CD14-positive monocyte (primary cell): ENCODE measurements around the gene MAD1L1. TPM values are rescaled to one million over a fixed set of nuclear protein-coding genes. Genes with fewer than 3 reads are reported as not detected.

Experiments
- DNase-seq, 3 donors: peaks; one replicate each; pipeline ENCODE4 v3.0.0-alpha.2; 2011 to 2022
- H2AFZ ChIP-seq: 2 replicates; pipeline ENCODE4 v1.6.0; 2012; ENCODE audit warnings: mild to moderate bottlenecking, low read depth, low read length, inconsistent platforms; ENCODE audit not compliant: insufficient read depth, poor library complexity, severe bottlenecking
- H3K27ac ChIP-seq, 2 donors: 1 replicate in 1 of 2; 2 replicates in 1 of 2; pipeline ENCODE4 v1.5.1; 2012 to 2013; ENCODE audit warnings: low read length in 2 of 2, control low read depth in 1 of 2, inconsistent platforms in 1 of 2, low read depth in 1 of 2, mild to moderate bottlenecking in 1 of 2
- H3K27me3 ChIP-seq, 2 donors: one replicate each; pipeline versions ENCODE4 v1.6.0 to v1.6.1; 2011 to 2013; ENCODE audit warnings: low read length in 2 of 2; ENCODE audit not compliant: control insufficient read depth in 2 of 2, insufficient read depth in 2 of 2
- H3K36me3 ChIP-seq, 2 donors: replicated peaks in 1 of 2; 1 replicate in 1 of 2; 2 replicates in 1 of 2; pipeline versions ENCODE4 v1.5.1 to v1.6.1; 2012 to 2013; ENCODE audit warnings: low read length in 2 of 2, control low read depth in 1 of 2, inconsistent platforms in 1 of 2, mild to moderate bottlenecking in 1 of 2; ENCODE audit not compliant: insufficient read depth in 2 of 2, control insufficient read depth in 1 of 2
- H3K4me1 ChIP-seq, 2 donors: 1 replicate in 1 of 2; 2 replicates in 1 of 2; pipeline versions ENCODE4 v1.5.1 to v1.6.1; 2012 to 2013; ENCODE audit warnings: low read length in 2 of 2, control low read depth in 1 of 2, inconsistent platforms in 1 of 2, mild to moderate bottlenecking in 1 of 2, moderate library complexity in 1 of 2; ENCODE audit not compliant: insufficient read depth in 2 of 2, control insufficient read depth in 1 of 2
- H3K4me2 ChIP-seq: replicated peaks from 2 replicates; pipeline ENCODE3; 2012; ENCODE audit warnings: low read length, moderate library complexity, mild to moderate bottlenecking; ENCODE audit not compliant: poor library complexity, severe bottlenecking; ENCODE audit errors: extremely low read depth
- H3K4me3 ChIP-seq, 3 experiments: fragments of 200-600 bp in 1 of 3; sonication (generic) in 1 of 3; replicated peaks in 1 of 3; 1 replicate in 2 of 3; 2 replicates in 1 of 3; pipeline ENCODE4 v1.5.1; 2011 to 2013; ENCODE audit warnings: low read length in 3 of 3, mild to moderate bottlenecking in 3 of 3, control low read depth in 2 of 3, low read depth in 2 of 3, inconsistent platforms in 1 of 3, moderate library complexity in 1 of 3
- H3K79me2 ChIP-seq: 2 replicates; pipeline ENCODE4 v1.6.0; 2012; ENCODE audit warnings: mild to moderate bottlenecking, control low read depth, inconsistent platforms, low read length, moderate library complexity; ENCODE audit not compliant: insufficient read depth
- H3K9ac ChIP-seq: 2 replicates; pipeline ENCODE4 v1.6.0; 2017; ENCODE audit warnings: low read length, mild to moderate bottlenecking; ENCODE audit not compliant: insufficient read depth, poor library complexity, severe bottlenecking
- H3K9me3 ChIP-seq, 2 donors: replicated peaks in 1 of 2; 1 replicate in 1 of 2; 2 replicates in 1 of 2; pipeline versions ENCODE4 v1.5.1 to v1.6.1; 2012 to 2013; ENCODE audit warnings: low read length in 2 of 2, control low read depth in 1 of 2; ENCODE audit not compliant: control insufficient read depth in 1 of 2, insufficient read depth in 1 of 2
- H4K20me1 ChIP-seq: 2 replicates; pipeline ENCODE4 v1.6.0; 2012; ENCODE audit warnings: mild to moderate bottlenecking, low read length, control low read depth, moderate library complexity; ENCODE audit not compliant: insufficient read depth
- H3K27ac Mint-ChIP-seq, 7 donors: one replicate each; pipeline ENCODE4 v1.8.0; 2020; ENCODE audit warnings: mild to moderate bottlenecking in 7 of 7, mixed read lengths in 7 of 7, moderate library complexity in 6 of 7, inconsistent platforms in 2 of 7
- H3K27me3 Mint-ChIP-seq, 3 donors: one replicate each; pipeline ENCODE4 v1.8.0; 2021 to 2022; ENCODE audit warnings: low read depth in 3 of 3, mild to moderate bottlenecking in 3 of 3, mixed read lengths in 3 of 3, moderate library complexity in 3 of 3, inconsistent platforms in 1 of 3
- H3K36me3 Mint-ChIP-seq, 2 donors: one replicate each; pipeline ENCODE4 v1.8.0; 2020; ENCODE audit warnings: mixed read lengths in 2 of 2, inconsistent platforms in 1 of 2, mild to moderate bottlenecking in 1 of 2
- H3K4me1 Mint-ChIP-seq: one replicate; pipeline ENCODE4 v1.8.0; 2020; ENCODE audit warnings: mild to moderate bottlenecking, mixed read lengths
- H3K4me3 Mint-ChIP-seq, 2 donors: one replicate each; pipeline ENCODE4 v1.8.0; 2020; ENCODE audit warnings: mild to moderate bottlenecking in 2 of 2, mixed read lengths in 2 of 2, moderate library complexity in 1 of 2
- H3K9me3 Mint-ChIP-seq, 7 donors: one replicate each; pipeline ENCODE4 v1.8.0; 2020 to 2022; ENCODE audit warnings: mixed read lengths in 7 of 7, mild to moderate bottlenecking in 6 of 7, moderate library complexity in 6 of 7, inconsistent platforms in 2 of 7
- WGBS: methylation state at CpG from one replicate; pipeline ENCODE4 v1.1.5; 2013; ENCODE audit warnings: missing lambda C conversion rate; ENCODE audit not compliant: insufficient coverage; 5-methylcytosine and 5-hydroxymethylcytosine counted together
- intact Hi-C, 2 donors: fragments of 100-400 bp; cut with micrococcal nuclease; formaldehyde crosslinking; loops; one replicate each; pipeline versions ENCODE4 v1.15.0 to v1.15.1; 2023
- polyA plus RNA-seq, 3 donors: library from polyadenylated mRNA; depleted of rRNA in 1 of 3; unstranded in 2 of 3; stranded (reverse) in 1 of 3; fragments of 300-500 nt in 2 of 3; fragments of >200 nt in 1 of 3; fragmentation: Illumina TruSeq in 2 of 3; gene quantifications; 1 replicate in 2 of 3; 2 replicates in 1 of 3; pipeline ENCODE4 v1.2.3, GENCODE V29; 2012 to 2021
- TF ChIP-seq, protein P1 (sequence below): fragments of 200-600 bp; IDR thresholded peaks from one replicate; pipeline ENCODE4 v1.8.0; 2022; ENCODE audit warnings: antibody characterized with exemption, mild to moderate bottlenecking

Gene MAD1L1
- polyA plus RNA-seq, 3 donors = 22.0 to 39.4 (median 33.2) TPM

GRCh38 chr7:2087744-2088143, 145.0 kb downstream of the MAD1L1 start:
- WGBS = 0% methylated on average over 6 of the region's 11 CpGs
- Histone ChIP-seq H3K36me3 (peaks cover 5 to 21% of the 10 kb centered on the region in 2 donors), H4K20me1 (no peaks in the 10 kb centered on the region), H2AFZ (no peak overlapping the region), H3K4me2 (no peak overlapping the region), H3K4me1 (peaks cover 9 to 14% of the 10 kb centered on the region in 2 donors), H3K79me2 (no peaks in the 10 kb centered on the region), H3K9me3 (no peaks in the 10 kb centered on the region), H3K27ac (no peak overlapping the region), H3K4me3 (no peak overlapping the region), H3K9ac (no peak overlapping the region), H3K27me3 (no peaks in the 10 kb centered on the region)
- Mint-ChIP-seq H3K36me3 (peaks cover 44 to 60% of the 10 kb centered on the region in 2 donors), H3K4me3 (peak overlapping the region in 1 of 2 donors; percentile 49), H3K4me1 (peaks cover 20% of the 10 kb centered on the region), H3K9me3 (peaks cover 0 to 5% (median 0%) of the 10 kb centered on the region in 7 donors), H3K27me3 (peaks cover 2 to 7% (median 2%) of the 10 kb centered on the region in 3 donors), H3K27ac (peak overlapping the region in 5 of 7 donors; percentile 55 to 82 (median 62))
- DNase-seq = peak in 2 of 3 donors; percentile 18 to 42
- TF ChIP-seq, protein P1, sequence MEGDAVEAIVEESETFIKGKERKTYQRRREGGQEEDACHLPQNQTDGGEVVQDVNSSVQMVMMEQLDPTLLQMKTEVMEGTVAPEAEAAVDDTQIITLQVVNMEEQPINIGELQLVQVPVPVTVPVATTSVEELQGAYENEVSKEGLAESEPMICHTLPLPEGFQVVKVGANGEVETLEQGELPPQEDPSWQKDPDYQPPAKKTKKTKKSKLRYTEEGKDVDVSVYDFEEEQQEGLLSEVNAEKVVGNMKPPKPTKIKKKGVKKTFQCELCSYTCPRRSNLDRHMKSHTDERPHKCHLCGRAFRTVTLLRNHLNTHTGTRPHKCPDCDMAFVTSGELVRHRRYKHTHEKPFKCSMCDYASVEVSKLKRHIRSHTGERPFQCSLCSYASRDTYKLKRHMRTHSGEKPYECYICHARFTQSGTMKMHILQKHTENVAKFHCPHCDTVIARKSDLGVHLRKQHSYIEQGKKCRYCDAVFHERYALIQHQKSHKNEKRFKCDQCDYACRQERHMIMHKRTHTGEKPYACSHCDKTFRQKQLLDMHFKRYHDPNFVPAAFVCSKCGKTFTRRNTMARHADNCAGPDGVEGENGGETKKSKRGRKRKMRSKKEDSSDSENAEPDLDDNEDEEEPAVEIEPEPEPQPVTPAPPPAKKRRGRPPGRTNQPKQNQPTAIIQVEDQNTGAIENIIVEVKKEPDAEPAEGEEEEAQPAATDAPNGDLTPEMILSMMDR = no peak
- intact Hi-C loops = no loop called here

DNA sequence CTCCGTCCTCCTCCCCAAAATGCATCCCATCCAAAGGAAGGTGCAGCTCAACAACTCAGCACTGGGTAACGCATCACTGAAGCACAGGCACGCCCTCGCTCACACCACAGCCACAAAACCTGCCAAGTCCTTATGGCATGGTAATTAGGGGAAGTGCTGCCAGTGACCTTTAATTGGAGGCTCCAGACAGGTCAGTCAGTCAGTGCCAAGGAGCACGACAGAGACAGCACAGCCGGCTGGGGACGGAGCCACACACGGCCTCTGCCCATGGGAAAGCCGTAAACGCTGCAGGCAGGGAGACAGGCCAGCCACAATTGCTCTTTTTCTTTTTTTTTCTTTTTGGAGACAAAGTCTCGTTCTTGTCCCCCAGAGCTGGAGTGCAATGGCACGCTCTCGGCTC, 146.5 kb downstream of the MAD1L1 start:
- no peak overlapping the region for H3K4me3 Mint-ChIP-seq
- Histone ChIP-seq H3K4me2 (no peak overlapping the region), H3K9me3 (no peaks in the 10 kb centered on the region), H3K4me1 (peaks cover 9 to 14% of the 10 kb centered on the region in 2 donors), H2AFZ (no peak overlapping the region), H3K27me3 (no peaks in the 10 kb centered on the region), H3K79me2 (no peaks in the 10 kb centered on the region), H3K27ac (no peak overlapping the region), H4K20me1 (no peaks in the 10 kb centered on the region), H3K9ac (no peak overlapping the region), H3K36me3 (peaks cover 5 to 21% of the 10 kb centered on the region in 2 donors), H3K4me3 (no peak overlapping the region)
- peaks cover 0 to 1% (median 0%) of the 10 kb centered on the region in 7 donors for H3K9me3 Mint-ChIP-seq
- intact Hi-C loops = no loop called here
- peaks cover 2 to 7% (median 2%) of the 10 kb centered on the region in 3 donors for H3K27me3 Mint-ChIP-seq
- peaks cover 38 to 55% of the 10 kb centered on the region in 2 donors for H3K36me3 Mint-ChIP-seq
- H3K4me1 Mint-ChIP-seq = peaks cover 20% of the 10 kb centered on the region
- 96% methylated on average over 9 of the region's 13 CpGs for WGBS
- DNase-seq = no peak
- TF ChIP-seq, protein P1 = no peak
- no peak overlapping the region for H3K27ac Mint-ChIP-seq
